T-helper 1 cell (primary cell): ENCODE data around the gene SLC7A6OS.
"Not testable (repeated sequence)": the region's sequence is repeated elsewhere in the genome, so short reads cannot be mapped to it uniquely, and the experiment has no call there.

Source experiments
- DNase-seq, 5 donors: peaks; one replicate each; pipeline ENCODE4 v3.0.0-alpha.2; 2012 to 2020

SLC7A6OS gene

DNA sequence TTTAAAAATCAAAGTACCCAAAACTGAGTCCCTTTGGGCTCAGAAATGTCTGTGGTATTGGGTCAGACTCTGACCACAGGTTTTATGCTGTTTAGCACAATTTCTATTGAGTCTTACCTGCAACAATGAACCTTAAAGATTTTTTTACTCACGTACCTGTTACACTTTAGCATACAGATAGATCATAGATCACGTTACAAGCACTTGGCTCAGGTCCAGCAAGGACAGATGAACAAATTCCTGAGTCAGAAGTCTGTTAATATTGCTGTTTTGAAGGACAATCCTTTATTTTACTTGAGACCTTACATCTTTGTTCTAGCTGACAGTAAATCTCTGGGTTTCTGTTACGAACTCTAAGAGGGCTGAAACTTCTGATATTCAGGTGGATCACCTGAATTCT is 12.8 kb downstream of the SLC7A6OS start:
- DNase-seq = no peak

DNA sequence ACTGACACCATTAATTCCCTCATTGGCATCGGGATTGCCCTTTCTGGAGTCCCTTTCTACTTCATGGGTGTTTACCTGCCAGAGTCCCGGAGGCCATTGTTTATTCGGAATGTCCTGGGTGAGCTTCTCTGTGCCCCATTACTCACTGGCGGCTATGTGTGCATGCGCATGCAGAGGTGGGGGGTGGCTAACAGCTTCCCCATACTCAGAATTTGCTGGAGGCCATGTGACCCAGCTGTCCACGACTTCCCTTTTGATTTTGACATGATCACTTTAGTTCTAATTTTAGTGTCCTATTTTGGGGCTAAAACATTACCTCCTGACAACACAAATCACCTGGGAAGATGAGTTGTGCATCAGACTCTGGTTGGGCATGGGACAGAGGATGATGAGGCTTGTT is 14.1 kb downstream of the SLC7A6OS start:
- no peak for DNase-seq

DNA sequence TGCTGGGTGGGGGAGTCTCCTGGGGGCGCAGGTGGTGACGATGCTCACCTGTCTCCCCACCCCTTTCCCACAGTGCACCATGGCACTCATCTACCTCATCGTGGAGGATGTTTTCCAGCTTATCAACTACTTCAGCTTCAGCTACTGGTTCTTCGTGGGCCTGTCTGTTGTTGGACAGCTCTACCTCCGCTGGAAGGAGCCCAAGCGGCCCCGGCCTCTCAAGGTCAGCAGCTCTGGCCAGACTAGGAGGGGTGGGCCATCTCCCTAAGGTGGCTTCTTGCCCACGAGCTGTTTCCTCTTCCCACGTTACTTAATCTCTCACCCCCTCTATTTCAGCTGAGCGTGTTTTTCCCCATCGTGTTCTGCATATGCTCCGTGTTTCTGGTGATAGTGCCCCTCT is 14.5 kb downstream of the SLC7A6OS start:
- no peak for DNase-seq

DNA sequence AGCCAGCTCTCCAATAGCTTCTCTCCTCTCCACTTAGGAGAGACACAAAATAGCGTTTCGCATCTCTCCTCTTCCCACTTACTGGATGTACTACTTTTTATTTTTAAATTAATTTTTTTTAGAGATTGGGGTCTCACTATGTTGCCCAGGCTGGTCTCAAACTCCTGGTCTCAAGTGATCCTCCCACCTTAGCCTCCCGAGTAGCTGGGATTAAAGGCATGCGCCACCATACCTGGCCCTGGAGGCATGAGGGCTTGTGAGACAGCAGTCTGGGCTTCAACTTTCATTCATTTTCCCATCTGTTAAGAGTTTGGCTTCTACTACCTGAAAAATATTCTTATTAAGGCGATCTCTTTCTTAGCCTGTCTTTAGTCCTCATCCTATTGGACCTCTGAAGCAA is 18.3 kb downstream of the SLC7A6OS start:
- no peak for DNase-seq

DNA sequence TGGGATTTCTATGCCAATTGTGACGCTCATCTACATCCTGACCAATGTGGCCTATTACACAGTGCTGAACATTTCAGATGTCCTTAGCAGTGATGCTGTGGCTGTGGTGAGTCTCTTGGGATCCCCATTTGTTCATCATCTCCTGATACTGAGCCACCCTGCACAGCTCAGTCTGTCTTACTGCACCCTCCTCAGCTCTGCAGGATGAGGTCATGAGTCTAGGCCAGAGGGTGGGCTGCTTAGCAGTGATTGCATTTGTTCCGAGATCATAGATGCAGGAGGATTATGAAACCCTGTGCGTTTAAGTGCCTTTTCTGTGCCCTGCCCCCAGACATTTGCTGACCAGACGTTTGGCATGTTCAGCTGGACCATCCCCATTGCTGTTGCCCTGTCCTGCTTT is 19.5 kb downstream of the SLC7A6OS start:
- DNase-seq = no peak

DNA sequence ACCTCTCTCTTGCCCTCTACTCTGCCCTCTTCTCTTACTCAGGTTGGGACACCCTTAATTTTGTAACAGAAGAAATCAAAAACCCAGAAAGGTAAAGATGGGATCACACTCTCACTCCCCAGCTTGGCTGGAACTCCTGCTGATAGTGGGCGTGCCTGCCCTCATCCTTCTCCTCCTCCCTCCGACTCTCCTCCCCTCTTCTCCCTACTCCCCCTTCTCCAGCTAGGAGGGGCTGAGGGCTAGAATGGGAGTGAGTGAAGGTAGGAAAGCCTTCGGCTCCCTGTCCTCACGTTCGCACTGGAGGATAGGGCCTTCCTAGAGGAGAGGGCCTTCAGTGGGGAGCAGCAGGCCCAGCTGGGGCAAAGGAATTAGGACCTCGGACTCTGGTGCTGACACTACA is 20.3 kb downstream of the SLC7A6OS start:
- DNase-seq = no peak

DNA sequence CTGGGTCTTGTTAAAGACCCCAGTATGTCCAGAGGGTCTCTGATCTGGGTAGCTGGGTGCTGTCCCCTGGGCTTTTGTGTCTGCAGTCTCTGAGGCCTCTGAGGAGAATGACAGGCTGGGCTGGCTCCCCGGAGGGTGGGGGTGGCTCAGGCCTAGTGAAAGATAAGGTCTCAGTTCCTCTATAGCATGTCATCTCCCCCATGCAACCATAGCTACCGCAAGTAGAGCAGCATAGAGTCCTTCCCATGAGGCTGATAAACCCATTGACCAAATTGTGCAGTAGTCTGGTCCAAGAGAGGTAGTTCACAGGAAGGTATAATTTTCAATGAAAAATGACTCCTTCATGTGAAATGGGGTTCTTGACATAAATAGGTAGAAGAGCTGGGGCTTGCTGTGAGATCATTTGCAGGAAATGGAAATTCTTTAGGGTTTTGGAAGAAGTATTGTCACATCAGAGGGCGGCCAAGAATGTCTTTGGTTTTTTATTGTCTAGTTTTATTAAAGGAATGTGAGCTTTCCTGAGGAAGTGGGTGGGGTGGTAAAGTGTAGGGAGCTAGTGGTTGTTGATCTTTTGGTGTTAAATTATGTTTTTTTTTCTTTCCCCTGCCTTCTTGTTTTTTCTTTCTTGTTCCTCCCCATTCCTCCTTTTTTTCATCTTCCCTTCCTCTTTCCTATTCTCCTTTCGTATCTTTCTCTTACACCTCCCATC is 21.0 kb downstream of the SLC7A6OS start:
- peak in 2 of 5 donors; percentile 18 to 47 for DNase-seq

DNA sequence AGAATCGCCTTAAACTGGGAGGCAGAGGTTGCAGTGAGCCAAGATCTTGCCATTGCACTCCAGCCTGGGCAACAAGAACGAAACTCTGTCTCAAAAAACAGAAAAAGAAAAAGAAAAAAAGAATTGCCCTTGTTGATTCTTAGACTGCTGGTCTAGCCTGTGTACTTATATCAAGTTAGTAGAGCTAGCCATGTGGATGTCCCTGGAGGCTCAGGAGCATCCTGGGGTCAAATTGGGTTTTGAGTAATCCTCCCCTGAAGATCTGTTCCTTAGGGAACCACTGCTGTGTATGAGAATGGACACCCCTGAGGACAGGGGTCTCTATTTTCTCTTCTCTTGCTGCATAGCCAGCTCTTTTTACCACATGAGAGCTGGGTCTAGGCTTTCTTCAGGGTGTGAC is 21.5 kb downstream of the SLC7A6OS start:
- DNase-seq = no peak

DNA sequence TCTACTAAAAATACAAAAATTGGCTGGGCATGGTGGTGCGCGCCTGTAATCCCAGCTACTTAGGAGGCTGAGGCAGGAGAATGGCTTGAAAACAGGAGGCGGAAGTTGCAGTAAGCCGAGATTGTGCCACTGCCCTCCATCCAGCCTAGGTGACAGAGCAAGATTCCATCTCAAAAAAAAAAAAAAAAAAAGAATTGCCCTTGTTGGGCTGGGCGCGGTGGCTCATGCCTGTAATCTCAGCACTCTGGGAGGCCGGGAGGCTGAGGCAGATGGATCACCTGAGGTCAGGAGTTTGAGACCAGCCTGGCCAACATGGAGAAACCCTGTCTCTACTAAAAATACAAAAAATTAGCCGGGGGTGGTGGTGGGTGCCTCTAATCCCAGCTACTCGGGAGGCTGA is 21.9 kb downstream of the SLC7A6OS start:
- not testable (repeated sequence) for DNase-seq

DNA sequence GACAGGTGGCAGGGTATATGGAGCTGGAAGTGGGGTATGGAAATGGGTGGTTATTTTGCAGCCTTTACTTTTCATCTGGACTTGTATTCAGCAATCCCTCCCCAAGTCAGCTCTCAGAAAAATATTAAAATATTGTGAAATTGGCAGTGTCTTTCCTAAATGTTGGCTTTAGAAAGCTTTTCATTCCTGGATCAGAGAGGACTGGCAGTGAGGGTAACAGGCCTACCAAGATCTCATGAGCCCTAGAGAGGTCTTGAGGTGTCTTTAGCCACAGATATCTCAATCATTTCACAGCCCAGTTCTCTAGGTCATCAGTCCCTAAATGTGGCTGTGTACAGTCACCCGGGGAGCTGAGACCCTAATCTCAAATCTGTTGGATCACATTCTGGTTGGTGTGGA is 22.5 kb downstream of the SLC7A6OS start:
- DNase-seq = no peak

DNA sequence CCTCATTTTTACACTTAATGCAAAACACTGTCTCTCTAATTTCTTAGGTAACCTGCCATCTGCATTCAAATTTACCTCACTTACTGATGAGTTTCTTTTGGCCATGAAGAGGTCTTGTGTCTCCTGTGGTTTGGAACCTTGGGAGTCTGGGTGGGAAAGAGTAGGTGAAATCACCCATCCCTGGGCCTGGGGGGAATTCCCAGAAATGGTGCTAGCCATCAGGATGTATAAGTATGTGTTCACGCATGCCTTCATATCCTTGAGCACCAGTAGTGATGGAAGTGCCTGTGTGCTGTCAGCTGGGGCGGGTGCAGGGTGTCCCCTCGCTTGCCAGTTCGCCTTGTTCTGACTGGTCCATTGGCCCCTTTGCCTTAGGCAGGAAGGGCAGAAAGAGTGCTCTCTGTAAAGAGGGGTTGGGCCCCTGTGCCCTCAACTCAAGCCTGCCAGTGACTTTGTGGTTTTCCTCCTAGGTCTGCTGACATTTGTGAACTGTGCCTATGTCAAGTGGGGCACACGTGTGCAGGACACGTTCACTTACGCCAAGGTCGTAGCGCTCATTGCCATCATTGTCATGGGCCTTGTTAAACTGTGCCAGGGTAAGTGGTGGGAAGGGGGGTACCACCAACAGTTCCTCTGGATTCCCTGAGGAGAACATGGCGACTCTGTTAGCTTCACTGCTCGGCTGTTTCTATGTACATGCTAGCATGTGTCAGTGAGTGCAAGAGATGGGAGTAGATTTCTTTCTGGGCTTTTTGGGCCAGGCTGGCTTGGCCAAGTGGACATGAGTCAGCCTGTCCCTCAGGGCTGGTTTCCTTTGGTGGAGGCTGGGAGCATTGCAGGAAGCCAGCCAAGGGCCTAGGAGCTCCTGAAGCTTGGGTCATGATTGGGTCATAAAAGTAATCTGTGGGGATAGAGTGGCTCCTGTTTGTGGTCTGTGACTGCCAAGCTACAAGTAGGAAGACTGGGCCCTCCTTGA is 23.2 kb downstream of the SLC7A6OS start:
- peak in 2 of 5 donors; percentile 23 to 76 for DNase-seq

DNA sequence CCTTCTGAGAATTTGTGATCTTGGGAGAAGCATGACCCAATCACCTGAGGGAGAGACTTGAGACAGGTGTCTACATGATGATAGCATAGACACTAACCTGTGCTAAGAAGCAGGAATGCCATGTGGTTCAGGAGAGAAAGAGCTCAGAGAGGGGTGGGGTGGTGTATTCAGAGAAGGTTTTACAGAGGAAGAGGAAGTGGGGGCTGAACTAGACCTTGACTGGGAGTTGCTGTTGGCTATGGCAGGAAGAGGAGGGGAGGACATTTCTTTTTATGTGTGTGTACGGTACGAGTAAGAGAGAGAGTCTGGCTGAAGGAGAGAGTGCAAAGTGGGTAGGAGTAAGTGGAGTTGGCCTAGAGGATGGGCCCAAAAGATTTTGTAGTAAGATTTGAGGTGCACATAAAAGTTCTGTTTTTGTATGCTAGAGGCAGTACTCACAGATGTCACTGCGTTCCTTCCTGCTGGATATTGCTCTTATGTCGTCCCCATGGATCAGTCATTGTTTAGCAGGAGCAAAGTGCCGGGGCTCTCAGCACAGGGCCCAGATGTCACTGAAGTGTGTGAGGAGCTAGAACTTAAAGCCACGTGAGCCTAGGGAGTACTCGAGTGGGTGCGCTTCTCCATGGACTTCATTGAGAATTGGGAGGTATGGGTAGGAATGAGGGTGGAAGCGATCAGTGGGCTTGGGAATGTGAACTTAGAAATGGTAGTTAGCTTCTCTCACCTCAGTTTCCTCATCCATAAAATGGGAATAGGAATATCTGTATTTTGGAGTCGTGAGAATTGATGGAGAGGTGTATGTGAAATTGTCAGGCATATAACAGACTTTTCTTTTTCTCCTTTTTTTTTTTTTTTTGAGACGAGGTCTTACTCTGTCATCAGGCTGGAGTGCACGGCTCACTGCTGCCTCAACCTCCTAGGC is 24.3 kb downstream of the SLC7A6OS start:
- peak in 1 of 5 donors; percentile 67 for DNase-seq

DNA sequence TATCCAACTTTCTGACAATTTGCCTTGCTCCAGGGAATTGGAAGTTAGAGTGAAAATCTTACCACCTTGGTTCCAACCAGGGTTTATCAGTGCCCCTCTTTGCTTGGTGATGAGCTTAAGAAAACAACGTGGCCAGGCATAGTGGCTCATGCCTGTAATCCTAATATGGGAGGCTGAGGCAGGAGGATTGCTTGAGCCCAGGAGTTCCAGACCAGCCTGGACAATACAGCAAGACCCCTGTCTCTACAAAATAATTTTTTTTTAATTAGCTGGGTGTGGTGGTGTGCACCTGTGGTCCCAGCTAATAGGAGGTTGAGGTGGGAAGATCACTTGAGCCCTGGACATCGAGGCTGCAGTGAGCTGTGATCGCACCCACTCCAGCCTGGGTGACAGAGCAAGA is 25.1 kb downstream of the SLC7A6OS start:
- DNase-seq = no peak

DNA sequence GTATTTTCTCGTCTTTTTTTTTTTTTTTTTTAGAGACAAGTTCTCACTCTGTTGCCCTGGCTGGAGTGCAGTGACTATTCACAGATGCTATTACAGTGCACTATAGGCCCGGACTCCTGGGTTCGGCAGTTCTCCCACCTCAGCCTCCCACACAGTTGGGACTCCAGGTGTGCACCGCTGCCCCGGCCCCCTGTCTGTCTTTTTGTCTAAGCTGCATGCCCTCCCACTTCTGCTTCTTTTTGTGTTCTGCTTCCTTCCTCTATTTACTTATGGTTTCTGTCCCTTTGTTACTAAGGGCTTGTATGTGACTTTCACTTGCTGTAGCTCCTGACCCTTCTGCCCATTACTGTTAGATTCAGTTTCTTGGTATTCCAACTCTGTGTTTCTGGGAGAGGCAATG is 25.9 kb downstream of the SLC7A6OS start:
- no peak for DNase-seq

DNA sequence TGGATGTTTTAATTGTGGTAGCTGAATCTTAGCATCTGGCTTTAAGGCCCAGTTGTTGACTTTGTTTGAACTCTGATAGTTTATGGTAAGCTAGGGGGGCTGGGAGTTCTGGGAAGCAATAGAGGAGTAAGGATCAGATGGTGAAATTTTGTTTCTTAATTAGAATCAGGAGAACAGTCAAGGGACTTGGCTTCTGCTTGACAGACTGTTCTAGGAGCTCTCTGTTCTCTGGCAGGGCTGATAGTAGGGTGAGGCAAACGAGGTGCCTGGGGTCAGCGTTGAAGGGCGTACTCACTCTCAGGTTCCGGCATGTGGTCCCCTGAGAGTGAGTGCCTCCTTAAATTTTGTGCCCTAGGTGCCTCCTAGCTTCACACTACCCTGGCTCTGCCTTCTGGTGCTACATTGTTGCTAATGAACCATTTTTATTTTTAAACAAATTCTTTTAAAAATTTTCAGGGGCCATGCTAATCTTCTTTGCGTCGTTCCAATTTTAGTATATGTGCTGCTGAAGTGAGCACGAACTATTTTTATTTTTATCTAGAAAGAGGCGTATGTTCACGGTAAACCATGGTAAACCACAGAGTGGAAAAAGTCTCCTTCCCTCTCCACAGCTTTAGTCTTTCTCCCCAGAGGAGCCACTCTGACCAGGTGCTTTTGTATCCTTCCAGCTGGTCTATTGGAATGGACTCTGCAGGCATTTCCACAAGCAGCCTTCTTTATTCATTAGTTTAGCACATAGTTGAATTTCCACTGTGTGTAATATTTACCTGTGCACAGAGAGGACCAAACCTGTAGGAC is 26.7 kb downstream of the SLC7A6OS start:
- DNase-seq = no peak

DNA sequence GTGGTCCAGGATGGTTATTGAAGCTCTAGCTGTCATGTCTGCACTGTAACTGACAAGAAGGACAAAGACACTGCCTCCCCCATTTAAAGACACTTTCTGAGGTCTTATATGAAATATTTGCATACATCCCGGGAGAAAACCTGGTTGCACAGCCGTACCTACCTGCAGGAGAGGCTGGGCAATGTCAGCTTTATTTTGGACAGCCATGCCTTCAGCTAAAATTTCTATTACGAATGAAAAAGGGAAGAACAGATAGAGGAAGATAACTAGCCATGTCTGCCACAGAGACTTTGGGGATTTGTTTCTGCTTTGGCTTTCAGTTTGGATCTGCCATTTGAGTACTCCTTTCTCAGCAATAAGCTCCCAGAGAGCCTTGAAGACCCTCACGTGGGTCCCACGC is 27.4 kb downstream of the SLC7A6OS start:
- DNase-seq = no peak

DNA sequence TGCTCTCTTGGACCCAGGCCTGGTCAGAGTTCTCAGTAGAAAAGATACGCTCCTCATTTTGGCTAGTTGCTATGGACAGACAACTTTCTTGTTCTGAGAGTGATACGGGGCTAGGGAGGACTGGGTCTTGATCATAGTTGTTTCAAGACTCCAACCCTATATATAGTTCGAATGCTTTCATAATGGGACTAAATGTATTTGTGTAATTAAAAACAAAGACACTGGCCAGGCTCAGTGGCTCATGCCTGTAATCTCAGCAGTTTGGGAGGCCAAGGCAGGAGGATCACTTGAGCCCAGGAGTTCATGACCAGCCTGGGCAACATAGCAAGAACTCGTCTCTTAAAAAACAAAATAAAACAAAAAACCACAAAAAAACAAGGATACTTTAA is 28.7 kb downstream of the SLC7A6OS start:
- no peak for DNase-seq

DNA sequence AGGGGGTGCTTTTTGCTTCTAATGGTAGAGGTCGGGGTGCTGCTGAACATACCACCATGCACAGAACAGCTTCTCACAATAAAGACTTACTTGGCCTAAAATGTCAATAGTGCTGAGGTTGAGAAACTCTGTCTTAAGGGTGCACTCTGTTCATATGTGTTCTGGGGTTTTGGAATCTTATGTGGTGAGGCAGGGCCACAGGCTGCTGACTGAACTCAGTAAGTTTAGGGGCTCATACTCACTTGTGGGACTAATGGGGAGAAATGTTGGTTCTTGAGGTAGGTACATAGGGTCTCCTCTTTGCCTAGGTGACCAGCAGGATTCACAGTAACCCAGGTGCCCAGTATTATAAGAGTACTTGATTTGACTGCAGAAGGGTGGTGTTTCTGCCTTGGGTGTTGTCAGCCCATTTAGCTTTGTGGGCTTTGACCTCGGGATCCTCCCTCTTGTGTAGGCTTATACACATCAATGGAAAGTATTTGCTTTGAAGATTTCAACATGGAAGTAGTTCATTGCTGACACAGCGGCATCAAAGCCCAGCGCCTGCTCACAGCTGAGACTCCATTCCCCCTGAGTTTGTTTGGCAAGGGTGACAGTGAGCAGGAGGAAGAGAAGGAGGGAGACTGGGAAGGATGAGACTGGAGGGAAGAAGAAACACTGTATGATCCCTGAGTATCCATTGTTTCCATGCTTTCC is 29.2 kb downstream of the SLC7A6OS start:
- no peak for DNase-seq

DNA sequence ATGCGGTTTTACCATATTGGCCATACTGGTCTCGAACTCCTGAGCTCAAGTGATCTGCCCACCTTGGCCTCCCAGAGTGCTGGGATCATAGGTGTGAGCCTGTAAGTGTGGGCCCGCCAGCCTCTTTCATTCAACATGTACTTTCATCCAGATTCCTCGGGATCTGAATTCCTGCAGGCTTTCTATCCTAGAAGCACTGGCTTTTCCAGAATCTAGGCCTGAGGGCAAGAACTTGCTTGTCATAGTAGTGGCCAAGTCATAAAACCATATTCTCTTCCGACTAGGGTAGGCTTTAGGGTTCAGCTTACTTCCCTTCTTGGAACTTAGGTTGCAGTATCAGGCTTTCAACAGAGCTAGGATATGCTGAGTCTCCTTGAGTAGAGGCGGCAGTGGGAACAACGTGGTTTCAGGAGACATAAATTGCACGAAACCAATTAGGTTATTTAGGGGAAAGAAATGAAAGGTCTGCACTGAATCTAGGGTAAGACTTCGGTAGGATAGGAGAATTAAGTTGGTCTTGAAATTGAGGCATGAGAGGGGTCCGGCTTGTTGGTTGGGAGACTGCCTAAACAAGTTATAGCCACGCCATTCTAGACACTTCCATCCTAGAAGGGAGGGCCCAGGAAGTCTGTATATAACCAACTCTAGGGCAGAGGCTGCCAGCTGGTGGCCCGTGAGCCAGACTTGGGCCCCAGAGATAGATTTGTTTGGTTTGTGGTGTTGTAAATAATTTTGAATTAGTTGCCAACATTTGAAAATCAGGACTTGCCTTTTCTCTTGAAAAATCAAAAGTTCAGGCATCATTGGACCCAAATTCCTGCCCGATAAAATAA is 30.8 kb downstream of the SLC7A6OS start:
- no peak for DNase-seq

DNA sequence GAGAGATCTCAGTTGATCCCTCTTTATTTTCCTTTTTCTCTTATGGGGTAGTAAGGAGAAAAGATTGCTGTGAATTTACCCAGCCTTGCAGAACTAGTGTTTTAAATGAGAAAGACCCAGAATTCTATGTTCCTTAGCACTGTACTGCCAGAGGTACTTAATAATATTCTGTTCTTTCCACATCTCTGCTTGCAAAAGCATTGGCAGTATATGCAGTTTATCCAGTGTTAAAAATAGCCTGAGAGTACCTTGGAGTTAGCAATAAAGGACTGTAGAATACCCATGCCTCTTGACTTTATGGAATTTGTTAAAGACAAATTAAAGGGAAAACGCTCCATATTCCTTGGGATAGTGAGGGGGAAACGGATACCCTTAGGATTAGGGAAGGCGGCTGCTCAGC is 34.5 kb downstream of the SLC7A6OS start:
- DNase-seq = no peak
